Fibroblast of peridontal ligament (primary cell): Measurements from ENCODE around the gene IFNA21.
"Not testable (repeated sequence)": the region's sequence is repeated elsewhere in the genome, so short reads cannot be mapped to it uniquely, and the experiment has no call there.

Source experiments
- DNase-seq: peaks from one replicate; pipeline ENCODE4 v3.0.0-alpha.2; 2010; ENCODE audit errors: extremely low read depth

Gene IFNA21

GRCh38 chr9:21166560-21166959 is at the start of gene IFNA21:
Gene IFNA21, minus strand, starts transcription at chr9:21166660. Its CDS starts 48 bp downstream, at chr9:21166612.
- not testable (repeated sequence) for DNase-seq

GRCh38 chr9:21213411-21214326 is 47.2 kb upstream of the IFNA21 start:
- peak; percentile 8 for DNase-seq

- not testable (repeated sequence) for DNase-seq
These were observed 45.7 kb upstream of the IFNA21 start for GRCh38 chr9:21212160-21212559.

GRCh38 chr9:21210782-21211181 is 44.3 kb upstream of the IFNA21 start:
- not testable (repeated sequence) for DNase-seq

- DNase-seq, result no peak
These were observed 43.9 kb upstream of the IFNA21 start for GRCh38 chr9:21210311-21210710.

- not testable (repeated sequence) for DNase-seq
These were observed 40.6 kb upstream of the IFNA21 start, which contains the start of gene IFNA10 for GRCh38 chr9:21207043-21207442. Gene IFNA10, minus strand, starts transcription at chr9:21207143. Its CDS starts 46 bp downstream, at chr9:21207097.

GRCh38 chr9:21205204-21205603 is 38.7 kb upstream of the IFNA21 start:
- DNase-seq, result no peak

- DNase-seq, result not testable (repeated sequence)
These were observed 35.6 kb upstream of the IFNA21 start, which contains the start of gene IFNA7 for GRCh38 chr9:21202105-21202504. Gene IFNA7, minus strand, starts transcription at chr9:21202205. Its CDS starts 40 bp downstream, at chr9:21202165.

- peak; percentile 25 for DNase-seq
These were observed 28.7 kb upstream of the IFNA21 start for GRCh38 chr9:21194867-21195776.

GRCh38 chr9:21187487-21187886 is 21.0 kb upstream of the IFNA21 start, which contains the start of gene IFNA4:
Gene IFNA4, minus strand, starts transcription at chr9:21187587. Its CDS starts 56 bp downstream, at chr9:21187531.
- DNase-seq, result not testable (repeated sequence)

- peak; percentile 2 for DNase-seq
These were observed 16.6 kb upstream of the IFNA21 start for GRCh38 chr9:21182810-21183736.

GRCh38 chr9:21174671-21175070 is 8.2 kb upstream of the IFNA21 start:
- DNase-seq, result no peak

- no peak for DNase-seq
These were observed 5.7 kb upstream of the IFNA21 start for GRCh38 chr9:21172156-21172555.

- DNase-seq, result no peak
These were observed 4.9 kb upstream of the IFNA21 start for GRCh38 chr9:21171351-21171750.

GRCh38 chr9:21165516-21165915 is 944 bp downstream of the IFNA21 start:
- no peak for DNase-seq

- no peak for DNase-seq
These were observed 6.3 kb downstream of the IFNA21 start for GRCh38 chr9:21160178-21160577.

- no peak for DNase-seq
These were observed 11.0 kb downstream of the IFNA21 start for GRCh38 chr9:21155501-21155900.

GRCh38 chr9:21154018-21154608 is 12.3 kb downstream of the IFNA21 start:
- peak; percentile 22 for DNase-seq

GRCh38 chr9:21153336-21154017 is 13.0 kb downstream of the IFNA21 start:
- no peak for DNase-seq

- DNase-seq, result no peak
These were observed 21.9 kb downstream of the IFNA21 start for GRCh38 chr9:21144603-21145002.
